GM12801 (cell line): ENCODE data around the gene MYOF.

Experiments used
- CTCF ChIP-seq: IDR thresholded peaks from one replicate; pipeline ENCODE4 v1.5.1; 2011; ENCODE audit warnings: control low read depth; ENCODE audit not compliant: insufficient read length; ENCODE audit errors: extremely low read depth

Gene MYOF

DNA sequence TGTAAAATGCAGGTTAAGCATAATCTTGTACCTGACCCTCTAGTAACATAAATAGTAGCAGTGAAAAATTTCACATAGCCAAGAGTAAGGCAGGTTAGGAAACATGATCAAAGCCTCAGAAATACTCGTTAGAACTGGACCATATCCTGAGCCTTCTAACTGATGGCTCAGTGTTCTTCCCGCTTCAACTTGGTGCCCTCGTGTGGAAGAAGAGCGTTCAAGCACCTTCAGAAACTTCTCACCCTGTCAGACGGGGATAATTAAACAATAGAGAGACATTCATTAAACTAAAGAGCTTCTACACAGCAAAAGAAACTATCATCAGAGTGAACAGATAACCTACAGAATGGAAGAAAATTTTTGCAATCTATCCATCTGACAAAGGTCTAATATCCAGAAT, 124.5 kb downstream of the MYOF start:
- no peak for TF ChIP-seq CTCF

DNA sequence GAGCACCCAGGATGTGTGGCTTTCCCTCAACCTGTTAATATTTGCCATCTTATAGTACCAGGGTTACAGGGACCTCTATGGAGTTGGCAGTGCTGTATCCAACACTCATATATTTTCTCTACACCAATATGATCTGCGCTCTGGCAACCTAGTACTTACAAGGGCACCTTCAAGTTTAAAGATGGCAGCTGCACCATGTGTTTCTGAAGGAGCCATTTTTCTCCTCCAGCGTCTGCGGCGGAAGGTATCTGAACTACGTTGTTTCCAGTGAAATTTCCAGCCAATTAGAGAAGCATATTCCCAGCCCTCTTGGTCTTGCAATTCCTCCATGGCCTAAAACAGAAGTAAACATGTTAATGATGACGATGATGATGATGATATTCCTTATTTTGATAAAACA, 125.6 kb downstream of the MYOF start:
- TF ChIP-seq CTCF, result no peak

DNA sequence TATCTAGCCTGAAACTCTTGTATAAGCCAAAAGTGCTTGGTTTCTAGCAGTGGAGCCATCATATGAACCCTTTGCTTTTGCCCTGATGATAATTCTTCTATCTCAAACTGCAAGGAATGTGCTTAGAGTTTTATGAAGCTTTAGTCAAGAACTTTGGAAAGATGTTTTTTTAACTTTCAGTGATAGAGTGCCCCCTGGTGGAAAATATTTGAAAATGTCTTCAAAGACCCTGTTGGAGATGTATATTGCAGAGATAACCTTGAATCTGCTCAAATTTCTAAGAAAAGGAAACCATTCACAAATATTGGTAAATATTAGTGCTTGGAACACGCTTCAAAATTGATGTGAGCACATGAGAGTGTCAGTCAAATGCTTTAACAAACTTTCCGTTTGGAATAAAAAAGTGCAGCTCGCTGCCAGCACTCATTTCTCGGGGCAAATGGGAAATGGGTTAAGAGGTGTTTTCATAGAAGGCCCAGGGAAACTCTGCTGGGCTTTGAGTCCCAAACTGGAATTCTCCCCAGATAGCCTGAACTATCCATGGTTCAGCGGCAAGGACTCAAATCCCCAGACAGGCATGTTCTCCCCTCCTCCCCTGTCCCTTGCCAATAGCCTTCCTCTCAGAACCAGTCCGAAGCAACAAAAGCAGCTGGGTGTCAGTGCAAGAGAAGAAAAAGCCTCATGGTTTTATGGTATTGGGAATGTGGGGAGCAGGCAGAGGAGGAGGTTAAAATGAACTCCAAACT, 129.3 kb downstream of the MYOF start:
- TF ChIP-seq CTCF, result no peak

DNA sequence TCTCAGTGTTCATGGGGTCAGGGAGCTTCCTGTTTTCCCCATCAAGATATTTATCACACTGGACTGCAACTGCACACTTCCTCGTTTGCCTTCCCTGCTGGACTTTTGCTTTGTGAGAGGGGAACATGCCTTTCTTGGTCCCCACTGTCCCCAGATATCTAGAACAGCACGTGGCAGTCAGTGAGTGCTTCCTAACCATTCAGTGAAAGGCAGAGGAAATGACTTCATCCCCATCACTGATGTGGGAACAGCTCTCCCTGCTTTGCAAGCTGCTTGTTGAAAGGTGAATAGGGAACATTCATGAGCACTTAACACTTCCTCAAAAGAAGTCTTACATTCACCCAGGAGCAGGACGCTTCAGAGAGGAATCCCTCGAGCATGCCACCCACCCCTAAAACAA, 135.4 kb downstream of the MYOF start:
- no peak for TF ChIP-seq CTCF

DNA sequence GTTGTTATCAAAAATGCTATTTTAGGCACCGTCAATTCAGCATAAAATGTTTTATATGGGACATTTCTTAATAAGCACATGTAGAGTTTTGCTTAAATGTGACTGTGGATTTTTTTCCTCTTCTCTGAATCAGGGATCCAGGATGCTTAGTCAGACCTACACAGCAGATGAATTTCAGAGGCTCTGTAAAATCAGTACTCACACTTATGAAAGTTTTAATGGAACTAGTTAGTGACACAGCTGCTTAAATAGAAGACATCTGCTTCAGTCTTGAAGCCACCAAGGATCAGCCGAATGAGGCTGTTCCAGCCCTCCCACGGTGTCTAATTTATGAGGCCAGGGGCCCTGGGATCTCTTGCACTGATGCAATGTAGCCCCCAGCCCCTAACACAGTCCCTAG, 136.0 kb downstream of the MYOF start:
- no peak for TF ChIP-seq CTCF

GRCh38 chr10:93344691-93345090, 137.4 kb downstream of the MYOF start:
- TF ChIP-seq CTCF, result no peak

GRCh38 chr10:93342921-93343320, 139.2 kb downstream of the MYOF start:
- TF ChIP-seq CTCF, result no peak
